Measurements from ENCODE around the gene KHDC3L. TPM values are rescaled to one million over a fixed set of nuclear protein-coding genes. Genes with fewer than 3 reads are reported as not detected.

Gene KHDC3L, protein sequence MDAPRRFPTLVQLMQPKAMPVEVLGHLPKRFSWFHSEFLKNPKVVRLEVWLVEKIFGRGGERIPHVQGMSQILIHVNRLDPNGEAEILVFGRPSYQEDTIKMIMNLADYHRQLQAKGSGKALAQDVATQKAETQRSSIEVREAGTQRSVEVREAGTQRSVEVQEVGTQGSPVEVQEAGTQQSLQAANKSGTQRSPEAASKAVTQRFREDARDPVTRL
- total RNA-seq = not detected
- long read RNA-seq = 0 reads

DNA sequence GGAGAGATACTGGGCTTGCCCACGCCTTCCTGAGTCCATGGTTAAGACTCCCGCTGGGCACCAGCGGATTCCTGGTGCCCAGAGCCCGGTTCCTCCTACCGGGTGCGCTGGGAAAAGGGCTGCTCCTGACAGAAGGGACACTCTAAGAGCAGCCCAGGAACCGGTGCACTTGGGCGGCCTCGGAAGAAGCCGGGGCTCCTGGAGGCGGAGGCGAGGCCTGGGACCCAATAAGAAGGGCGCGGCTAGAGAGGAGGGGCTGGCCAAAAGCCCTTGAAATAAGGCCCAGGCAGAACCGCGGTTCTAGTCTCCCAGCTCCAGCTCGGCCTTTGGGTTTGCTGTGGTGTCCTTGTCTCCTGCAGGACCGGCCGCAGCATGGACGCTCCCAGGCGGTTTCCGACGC lies at the start of gene KHDC3L:
TSS of gene KHDC3L (plus strand) at position 301 of the 400 bp plus-strand sequence. CDS start at position 373, 72 bp downstream.
- intact Hi-C loops (cut with DNase I) = no loop called here
- no peak for DNase-seq (ENCODE audit: low spot score)

DNA sequence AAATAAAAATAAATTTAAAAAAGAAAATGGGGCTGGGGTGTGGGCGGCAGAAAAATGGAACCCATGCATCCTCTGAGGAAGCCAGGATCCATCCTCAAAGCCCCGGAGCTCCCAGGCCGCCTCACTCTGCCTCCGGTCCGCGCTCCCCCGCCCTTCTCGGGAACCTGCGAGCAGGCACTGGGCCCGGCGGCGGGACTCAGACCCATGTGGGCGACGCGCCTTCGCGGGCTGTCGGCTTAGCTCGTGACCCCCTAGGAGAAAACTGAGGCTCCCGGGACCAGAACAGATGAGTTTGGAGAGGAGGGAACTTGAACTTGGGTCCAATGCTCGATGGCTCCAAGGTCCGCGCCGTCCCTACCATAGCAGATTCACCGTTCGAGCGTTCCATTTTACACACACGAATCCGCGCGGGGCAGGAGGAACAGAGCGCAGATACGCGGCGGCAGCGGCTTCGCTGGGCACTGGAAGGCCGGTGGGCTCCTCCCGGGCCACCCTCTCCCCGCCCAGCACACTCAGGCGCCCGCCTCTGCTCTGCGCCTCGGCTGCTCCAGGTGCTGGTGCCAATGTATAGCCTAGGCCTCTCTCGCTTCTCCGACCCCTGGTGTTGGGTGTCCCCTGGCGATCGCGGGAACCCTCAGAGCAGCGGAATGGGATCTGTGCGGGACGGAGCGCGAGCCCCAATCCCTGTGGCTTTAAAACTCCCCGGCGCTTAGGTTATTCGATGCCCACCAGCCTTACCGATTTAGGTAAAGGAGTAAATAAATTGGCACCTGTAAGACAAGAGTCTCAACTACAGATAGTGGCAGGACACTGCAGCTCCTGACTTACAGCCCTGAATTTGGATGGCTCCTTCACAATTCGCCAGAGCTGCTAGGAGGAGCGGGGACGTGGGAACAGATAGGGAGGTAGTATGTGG lies 47.6 kb upstream of the KHDC3L start:
- DNase-seq (ENCODE audit: low spot score) = no peak
- intact Hi-C loops (cut with DNase I) = no loop called here

DNA sequence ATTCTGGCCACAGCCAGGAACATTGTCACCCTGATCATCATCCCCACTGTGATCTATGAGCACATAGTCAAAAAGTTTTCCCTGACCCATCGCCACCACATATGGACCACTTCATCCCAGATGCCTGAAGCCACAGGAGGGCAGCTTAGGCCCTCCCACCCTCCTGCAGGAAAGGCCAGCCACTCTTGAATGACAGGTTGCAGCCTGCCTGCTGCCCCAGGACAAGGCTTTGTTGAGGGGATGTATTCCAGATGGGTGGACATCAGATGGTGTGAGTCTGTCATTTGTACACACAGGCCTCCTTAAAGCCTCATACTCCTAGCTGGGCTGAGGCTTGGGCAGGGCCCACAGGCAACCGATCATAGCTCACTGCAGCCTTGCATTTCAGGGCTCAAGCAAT lies 39.1 kb upstream of the KHDC3L start:
- intact Hi-C loops (cut with DNase I) = loop anchor here (10.0 kb wide), 1 partner anchor 909 kb away; no protein-coding TSS in a partner anchor
- DNase-seq (ENCODE audit: low spot score) = no peak

DNA sequence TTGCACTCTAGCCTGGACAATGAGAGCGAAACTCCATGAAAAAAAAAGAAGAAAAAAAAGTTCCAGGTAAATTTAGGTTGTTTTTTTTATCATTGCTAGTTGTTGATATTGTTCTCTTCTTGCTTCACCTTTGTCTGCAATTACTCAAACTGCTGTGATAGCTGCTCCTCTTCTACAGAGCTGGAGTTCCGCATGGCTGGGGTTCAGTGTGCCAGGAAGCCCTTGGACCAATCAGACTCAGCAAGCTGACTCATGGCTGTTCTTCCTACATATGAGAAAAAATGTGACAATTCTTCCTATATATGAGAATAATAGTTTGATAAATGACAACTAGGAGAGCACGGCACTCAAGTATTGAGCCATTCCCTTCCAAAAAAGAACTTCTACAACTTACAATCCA lies 36.8 kb upstream of the KHDC3L start:
- intact Hi-C loops (cut with DNase I) = loop anchor here (2.0 to 10.0 kb wide), 2 partner anchors 41 to 911 kb away; no protein-coding TSS in a partner anchor
- DNase-seq (ENCODE audit: low spot score) = no peak

DNA sequence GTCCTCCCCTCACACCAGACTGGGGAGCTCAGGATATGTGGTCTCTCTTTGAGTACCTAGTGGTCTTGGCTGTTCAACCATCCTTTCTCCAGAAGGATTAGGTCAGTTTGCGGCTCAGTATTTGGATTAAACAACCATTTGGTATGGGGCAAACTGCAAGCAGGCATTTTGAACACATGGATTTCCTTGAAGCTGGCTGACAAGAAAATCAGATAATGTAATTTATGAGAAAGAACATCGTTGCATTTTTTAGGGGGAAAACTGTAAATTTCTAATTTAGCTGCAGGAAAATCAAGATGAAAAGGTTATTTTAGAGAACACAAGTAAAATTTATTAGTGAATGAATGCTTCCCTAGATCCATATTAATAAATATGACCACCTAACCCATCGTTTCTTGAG lies 33.7 kb upstream of the KHDC3L start:
- DNase-seq (ENCODE audit: low spot score) = no peak
- intact Hi-C loops (cut with DNase I) = loop anchor here (10.0 kb wide), 1 partner anchor 914 kb away; no protein-coding TSS in a partner anchor

DNA sequence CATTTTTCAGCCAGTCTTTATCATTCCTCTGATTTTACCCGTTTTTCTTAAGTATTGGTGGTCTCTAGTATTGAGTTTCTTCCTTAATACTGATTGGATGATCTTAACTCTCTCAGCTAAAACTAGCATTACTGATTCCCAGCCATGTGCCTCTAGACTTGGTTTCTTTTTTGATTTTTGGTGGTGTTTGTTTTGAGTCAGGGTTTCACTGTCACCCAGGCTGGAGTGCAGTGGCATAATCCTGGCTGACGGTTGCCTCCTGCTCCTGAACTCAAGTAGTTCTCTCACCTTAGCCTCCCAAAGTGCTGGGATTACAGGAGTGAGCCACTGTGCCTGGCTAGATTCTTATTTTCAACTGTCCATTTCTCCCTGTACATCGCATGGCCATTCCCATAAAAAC lies 33.3 kb upstream of the KHDC3L start:
- intact Hi-C loops (cut with DNase I) = loop anchor here (10.0 kb wide), 1 partner anchor 914 kb away; no protein-coding TSS in a partner anchor
- DNase-seq (ENCODE audit: low spot score) = no peak

DNA sequence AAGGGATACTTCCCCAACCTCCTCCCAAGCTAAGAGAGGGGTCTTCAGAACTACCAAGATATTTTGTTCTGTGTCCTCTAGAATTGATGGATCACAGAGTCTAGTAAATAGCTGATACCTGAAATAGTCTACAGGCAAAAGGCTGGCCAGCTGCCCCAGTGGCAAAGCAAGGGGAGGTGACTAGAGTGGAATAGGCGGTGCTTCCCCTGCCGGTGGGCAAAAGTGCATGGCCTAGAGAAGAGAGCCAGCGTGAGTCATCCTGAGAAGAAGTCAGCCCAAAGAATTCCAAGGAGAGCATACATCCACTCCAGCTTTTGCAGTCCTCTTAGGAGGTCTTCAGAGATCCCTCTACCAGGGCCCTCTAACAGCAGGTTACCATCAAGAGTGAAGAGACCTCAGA lies 23.1 kb upstream of the KHDC3L start:
- intact Hi-C loops (cut with DNase I) = no loop called here
- no peak for DNase-seq (ENCODE audit: low spot score)

DNA sequence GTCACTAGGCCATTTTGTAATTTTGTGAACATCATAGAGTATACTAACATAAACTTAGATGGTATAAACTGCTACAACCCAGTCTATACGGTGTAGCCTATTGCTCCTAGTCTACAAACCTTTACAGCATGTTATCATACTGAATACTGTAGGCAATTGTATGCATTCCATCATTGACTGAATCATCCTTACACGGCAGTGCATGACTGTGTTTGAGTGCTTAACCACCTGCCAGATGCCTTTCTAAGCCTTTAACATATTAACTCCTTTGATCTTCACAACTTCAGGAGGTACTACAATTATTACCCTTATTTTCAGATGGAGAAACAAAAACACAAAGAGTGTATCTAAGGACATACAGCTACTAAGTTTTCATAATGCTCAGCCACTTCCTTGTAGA lies 22.4 kb upstream of the KHDC3L start:
- intact Hi-C loops (cut with DNase I) = no loop called here

DNA sequence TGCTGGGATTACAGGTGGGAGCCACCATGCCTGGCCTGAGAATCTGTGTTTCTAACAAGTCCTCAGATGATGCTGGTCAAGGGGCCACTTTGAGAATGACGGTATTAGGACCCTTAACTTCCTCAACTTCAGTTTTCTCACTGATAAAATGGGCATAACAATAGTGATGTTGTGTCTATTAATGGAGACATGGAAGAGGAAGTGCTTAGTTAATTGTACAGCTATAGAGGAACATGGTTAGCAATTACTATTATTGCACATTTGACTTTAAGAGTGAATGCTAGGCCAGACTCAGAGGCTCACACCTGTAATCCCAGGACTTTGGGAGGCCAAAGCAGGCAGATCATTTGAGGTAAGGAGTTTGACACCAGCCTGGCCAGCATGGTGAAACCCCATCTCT lies 21.1 kb upstream of the KHDC3L start:
- intact Hi-C loops (cut with DNase I) = no loop called here
- no peak for DNase-seq (ENCODE audit: low spot score)

More for the DNA sequence above, 22.4 kb upstream of the KHDC3L start:
- DNase-seq (ENCODE audit: low spot score) = no peak

DNA sequence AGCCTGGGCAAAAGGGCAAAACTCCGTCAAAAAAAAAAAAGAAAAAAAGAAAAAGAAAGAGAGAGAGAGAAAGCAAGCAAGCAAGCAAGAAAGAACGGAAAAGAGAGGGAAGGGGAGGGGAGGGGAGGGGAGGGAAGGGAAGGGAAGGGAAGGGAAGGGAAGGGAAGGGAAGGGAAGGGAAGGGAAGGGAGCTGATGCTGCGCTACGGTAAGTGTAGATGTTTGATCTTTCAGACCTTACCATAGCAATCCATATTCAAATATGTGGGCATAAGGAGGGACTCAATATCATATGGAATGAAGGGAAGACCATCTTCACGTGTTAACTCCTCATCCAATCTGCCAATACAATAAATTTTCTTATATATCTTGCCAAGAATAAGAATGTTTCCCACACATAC lies 20.3 kb upstream of the KHDC3L start:
- intact Hi-C loops (cut with DNase I) = no loop called here
- DNase-seq (ENCODE audit: low spot score) = no peak

DNA sequence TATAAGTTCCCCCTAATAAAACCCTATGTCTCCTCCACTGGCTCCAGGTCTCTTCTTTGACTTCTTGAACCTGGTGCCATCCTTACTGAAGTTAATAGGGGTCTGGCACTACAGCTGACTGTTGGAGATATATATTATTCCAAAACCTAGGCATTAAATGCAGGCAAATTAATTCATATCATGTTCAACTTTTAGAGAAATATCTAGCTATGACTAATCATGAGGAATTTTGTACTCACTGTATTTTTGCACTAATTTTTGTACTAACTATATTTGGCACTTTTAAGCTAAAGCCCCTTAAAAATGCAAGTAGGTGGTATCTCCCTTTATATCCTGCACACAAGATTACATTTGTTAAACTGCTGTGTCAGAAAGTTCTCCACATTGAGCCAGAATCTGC lies 19.3 kb upstream of the KHDC3L start:
- intact Hi-C loops (cut with DNase I) = no loop called here
- DNase-seq (ENCODE audit: low spot score) = no peak

DNA sequence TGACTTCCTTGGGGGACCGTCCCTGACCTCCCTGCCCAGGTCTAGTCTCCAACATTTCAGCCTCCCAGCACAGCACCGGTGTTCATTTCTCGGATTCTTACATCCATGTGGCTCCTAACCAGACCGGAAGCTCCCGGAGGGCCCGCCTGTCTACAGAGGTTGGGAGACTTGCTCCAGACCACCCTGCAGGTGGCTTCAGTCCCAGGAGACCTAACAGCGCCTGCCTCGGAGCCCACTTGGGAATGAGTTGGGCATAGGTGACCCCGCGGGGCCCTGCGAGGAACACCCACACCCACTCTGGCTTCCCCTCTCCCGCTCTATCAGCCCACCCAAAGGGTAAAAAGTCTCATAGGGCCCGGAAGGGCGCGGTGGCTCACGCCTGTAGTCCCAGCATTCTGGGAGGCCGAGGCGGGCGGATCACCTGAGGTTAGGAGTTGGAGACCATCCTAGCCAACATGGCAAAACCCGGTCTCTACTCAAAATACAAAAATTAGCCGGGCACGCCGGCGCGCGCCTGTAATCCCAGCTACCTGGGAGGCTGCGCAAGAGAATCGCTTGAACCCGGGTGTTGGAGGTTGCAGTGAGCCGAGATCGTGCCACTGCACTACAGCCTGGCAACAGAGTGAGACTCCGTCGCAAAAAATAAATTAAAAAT lies 13.8 kb upstream of the KHDC3L start:
- no peak for DNase-seq (ENCODE audit: low spot score)
- intact Hi-C loops (cut with DNase I) = no loop called here

DNA sequence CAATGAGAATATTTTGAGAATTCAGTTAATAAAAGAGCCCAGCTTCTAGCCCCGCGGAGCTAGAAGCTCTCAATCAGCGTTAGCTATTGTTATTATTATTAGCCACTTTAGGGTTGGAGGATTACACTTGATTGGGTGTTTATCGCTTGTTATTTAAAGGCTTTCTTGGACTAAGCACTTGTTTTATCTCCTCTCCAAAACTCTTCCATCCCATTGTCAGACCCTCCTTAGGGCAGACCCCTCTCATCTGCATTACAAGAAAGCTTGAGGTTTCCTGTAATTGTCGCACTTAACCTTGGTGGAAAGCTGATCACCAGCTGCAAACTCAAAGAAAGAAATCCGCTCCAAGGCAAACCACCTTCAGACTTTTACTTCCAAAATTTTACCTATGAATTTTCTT lies 13.1 kb upstream of the KHDC3L start:
- intact Hi-C loops (cut with DNase I) = no loop called here
- DNase-seq (ENCODE audit: low spot score) = no peak

DNA sequence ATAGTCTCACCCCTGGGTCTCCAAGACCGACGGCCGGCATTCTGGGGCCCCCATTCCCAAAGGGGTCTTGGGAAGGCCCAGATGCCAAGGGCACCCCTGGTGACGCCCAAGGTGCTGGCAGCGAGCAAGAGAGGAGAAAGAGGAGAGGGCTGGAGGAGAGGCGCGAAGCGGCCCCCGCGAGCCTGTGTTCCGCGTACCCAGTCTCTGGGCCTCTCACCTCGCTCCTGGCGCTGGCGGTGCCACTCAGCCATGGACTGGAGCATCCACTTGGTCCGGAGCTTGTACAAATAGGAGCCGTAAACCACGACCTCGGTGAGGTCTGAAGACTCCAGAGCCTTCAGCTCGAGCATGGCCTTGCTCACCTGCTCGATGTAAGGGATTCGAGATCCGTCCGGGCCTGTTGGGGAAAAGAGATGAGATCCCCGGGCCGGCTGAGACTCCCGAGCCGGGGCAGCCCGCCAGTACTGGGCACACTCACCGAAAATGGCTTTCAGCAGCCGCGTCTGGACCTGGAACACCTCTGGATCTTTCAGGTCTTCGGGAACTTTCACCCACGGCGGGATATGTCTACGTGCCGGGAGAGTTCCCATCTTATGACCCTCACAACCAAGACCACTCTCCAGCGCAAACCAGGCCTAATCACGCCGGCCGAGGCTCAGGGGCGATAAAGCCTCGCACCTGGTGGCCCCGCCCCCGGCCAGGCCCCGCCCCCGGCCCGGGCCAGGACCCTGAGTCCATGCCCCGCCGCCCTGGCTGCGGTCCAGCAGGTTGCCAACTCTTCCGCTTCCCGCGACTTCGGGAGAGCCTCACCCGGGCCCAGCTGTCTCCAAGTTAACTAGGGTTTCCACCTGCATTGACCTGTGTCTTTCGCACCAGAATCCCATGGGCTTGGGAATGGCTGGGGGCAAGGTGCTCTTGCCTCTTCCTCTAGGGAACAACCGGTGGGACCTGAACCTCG lies 8.5 kb upstream of the KHDC3L start, which contains the start of gene DPPA5:
TSS of gene DPPA5 (minus strand) at position 641 of the 958 bp plus-strand sequence. CDS start at position 590, 51 bp downstream.
- DNase-seq (ENCODE audit: low spot score) = no peak
- intact Hi-C loops (cut with DNase I) = no loop called here

DNA sequence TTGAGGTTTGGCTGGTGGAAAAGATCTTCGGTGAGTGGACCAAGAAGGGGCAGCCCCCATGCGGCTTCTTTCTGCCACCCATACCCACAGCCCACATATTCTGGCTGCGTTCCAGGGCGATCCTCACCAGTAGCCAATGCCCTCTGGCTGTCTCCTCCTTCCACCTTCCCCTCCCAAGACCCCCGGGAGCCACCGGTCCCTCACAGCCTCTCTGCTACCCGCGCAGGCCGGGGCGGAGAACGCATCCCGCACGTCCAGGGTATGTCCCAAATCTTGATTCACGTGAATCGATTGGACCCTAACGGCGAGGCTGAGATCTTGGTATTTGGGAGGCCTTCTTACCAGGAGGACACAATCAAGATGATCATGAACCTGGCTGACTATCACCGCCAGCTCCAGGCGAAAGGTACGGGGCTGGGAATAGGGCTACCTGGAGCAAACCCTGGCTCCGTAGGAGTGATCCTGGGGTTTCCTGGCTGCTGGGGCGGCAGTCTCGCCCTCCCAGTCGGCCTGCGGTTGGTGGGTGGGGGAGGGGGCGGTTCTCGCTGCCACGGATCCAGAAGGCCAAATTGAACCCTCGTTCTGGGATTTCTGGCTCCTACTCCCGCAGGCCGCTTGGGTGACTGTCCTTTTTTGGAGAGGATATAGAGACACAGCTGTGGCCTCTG lies 545 bp downstream of the KHDC3L start:
- intact Hi-C loops (cut with DNase I) = no loop called here
- DNase-seq (ENCODE audit: low spot score) = no peak

DNA sequence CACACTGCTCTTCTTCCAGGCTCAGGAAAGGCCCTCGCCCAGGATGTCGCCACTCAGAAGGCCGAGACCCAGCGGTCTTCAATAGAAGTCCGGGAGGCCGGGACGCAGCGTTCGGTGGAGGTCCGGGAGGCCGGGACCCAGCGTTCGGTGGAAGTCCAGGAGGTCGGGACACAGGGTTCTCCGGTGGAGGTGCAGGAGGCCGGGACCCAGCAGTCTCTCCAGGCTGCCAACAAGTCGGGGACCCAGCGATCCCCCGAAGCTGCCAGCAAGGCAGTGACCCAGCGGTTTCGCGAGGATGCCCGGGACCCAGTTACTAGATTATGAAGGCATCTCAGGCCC lies 1.0 kb downstream of the KHDC3L start:
- intact Hi-C loops (cut with DNase I) = no loop called here
- DNase-seq (ENCODE audit: low spot score) = no peak

DNA sequence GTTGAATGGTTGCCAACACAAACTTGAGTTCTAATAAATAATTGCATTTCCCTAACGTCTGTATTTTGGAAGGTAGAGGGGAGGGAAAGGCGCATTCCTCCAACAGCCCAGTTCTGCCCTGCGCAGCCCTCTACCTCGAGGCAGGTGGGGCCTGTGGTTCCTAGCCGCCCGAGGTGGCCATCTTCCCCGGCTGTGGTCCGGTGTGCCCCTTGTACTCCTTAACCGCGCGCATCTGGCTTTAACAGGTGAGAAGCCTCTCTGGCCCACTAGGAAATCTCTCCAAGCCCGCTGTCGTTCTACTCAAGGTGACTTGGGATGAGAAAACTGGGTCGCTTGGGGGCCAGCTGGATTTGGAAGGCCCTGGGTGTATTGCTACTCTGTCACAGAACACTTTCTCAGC lies 1.7 kb downstream of the KHDC3L start:
- DNase-seq (ENCODE audit: low spot score) = no peak
- intact Hi-C loops (cut with DNase I) = no loop called here

DNA sequence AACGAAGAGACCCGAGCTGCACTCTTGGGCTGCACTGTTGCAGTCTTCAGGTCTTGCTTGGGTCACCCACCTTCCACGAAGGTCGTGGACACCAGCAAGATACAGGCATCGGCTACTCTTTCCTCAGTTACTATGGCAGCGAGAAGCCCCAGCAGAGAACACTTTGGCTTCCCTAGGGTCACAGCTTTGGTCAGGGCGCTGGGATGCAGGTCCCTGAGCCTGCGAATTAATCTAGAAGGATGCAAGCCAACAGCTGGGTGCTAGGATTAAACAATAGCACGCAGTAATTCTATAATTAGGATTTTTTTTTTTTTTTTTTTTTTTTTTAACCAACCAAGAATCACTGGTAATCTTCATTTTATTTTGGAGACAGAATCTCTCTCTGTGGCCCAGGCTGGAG lies 2.1 kb downstream of the KHDC3L start:
- intact Hi-C loops (cut with DNase I) = no loop called here
- no peak for DNase-seq (ENCODE audit: low spot score)
